ENCODE measurements around the gene ATP8B3.

DNA sequence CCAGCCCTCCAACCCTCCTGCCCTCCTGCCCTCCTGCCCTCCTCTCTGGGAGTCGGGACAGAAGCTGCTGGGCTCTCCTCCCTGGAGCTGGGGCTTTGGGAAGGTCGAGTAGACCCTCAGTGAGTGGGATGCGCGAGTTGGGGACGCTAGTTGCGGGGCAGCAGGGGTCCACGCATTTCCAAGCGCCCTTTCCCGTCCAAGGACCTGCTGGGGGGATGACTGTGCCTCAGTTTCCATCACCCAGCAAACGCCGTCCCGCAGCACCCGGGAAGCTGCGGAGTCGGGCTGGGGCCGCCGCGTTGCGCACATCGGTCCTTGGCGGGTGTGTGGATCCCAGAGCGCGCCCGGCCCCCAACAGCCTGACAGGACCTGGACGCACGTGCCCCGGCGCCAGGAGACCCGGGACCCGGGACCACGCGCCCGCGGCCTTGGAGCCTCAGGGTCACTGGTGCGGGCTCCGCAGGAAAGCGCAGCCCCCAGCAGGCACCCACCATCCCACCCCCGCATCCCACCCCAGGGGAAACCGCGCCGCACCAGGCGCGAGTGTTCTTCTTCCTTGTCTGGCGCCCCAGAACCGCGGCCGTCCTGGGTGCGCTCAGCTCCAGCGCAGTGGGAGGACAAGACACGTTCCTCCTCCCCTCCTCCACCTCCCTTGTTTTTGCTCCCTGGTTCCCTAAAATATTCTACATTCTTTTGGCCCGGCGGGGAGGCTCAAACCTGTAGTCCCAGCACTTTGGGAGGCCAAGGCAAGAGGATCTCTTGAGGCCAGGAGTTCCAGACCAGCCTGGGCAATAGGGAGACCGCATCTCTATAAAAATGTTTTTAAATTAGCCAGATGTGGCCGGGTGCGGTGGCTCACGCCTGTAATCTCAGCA is 49.6 kb downstream of the ATP8B3 start:
- no peak for TF ChIP-seq POLR2A (IDR thresholded peaks at IDR 0.05)
- TF ChIP-seq, protein P1, sequence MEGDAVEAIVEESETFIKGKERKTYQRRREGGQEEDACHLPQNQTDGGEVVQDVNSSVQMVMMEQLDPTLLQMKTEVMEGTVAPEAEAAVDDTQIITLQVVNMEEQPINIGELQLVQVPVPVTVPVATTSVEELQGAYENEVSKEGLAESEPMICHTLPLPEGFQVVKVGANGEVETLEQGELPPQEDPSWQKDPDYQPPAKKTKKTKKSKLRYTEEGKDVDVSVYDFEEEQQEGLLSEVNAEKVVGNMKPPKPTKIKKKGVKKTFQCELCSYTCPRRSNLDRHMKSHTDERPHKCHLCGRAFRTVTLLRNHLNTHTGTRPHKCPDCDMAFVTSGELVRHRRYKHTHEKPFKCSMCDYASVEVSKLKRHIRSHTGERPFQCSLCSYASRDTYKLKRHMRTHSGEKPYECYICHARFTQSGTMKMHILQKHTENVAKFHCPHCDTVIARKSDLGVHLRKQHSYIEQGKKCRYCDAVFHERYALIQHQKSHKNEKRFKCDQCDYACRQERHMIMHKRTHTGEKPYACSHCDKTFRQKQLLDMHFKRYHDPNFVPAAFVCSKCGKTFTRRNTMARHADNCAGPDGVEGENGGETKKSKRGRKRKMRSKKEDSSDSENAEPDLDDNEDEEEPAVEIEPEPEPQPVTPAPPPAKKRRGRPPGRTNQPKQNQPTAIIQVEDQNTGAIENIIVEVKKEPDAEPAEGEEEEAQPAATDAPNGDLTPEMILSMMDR (IDR thresholded peaks at IDR 0.05): no peak
